IMR-90 (cell line): ENCODE measurements around the gene VARS2. TPM values are rescaled to one million over a fixed set of nuclear protein-coding genes. Genes with fewer than 3 reads are reported as not detected.

Experiments used
- ATAC-seq: fragments of 200-7000 bp; cut with Tn5 transposase; 2 replicates; pipeline ENCODE4 v1.9.1; 2020; ENCODE audit warnings: low read depth, mild to moderate bottlenecking, moderate library complexity
- BruUV-seq: library from RNA; stranded (reverse); fragments of 400-500 nt; replicated peaks from 2 replicates; lab custom pipeline; 2021; lab: Mats Ljungman, UMichigan
- CTCF ChIA-PET: fragments of 300-600 bp; formaldehyde crosslinking; extraction: SDS; loops from one replicate; lab custom pipeline; 2021; ENCODE audit warnings: antibody characterized with exemption; lab: Yijun Ruan, JAX
- POLR2A ChIA-PET: fragments of 300-600 bp; sonication (Branson Sonifier 250); formaldehyde crosslinking; loops from one replicate; lab custom pipeline; 2022; ENCODE audit warnings: antibody characterized with exemption; ENCODE audit not compliant: unreplicated experiment; lab: Charles Lee
- DNase-seq: peaks from one replicate; pipeline ENCODE4 v3.0.0; 2013
- H2AFZ ChIP-seq: replicated peaks from 2 replicates; pipeline ENCODE3; 2013; ENCODE audit warnings: low read length, mild to moderate bottlenecking; ENCODE audit not compliant: poor library complexity
- H2AK5ac ChIP-seq: 2 replicates; pipeline ENCODE4 v1.6.1; 2013; ENCODE audit warnings: low read depth, low read length, inconsistent platforms
- H2AK9ac ChIP-seq: replicated peaks from 2 replicates; pipeline ENCODE3; 2013; ENCODE audit warnings: mild to moderate bottlenecking, low read depth, low read length, moderate library complexity; ENCODE audit not compliant: poor library complexity
- H2BK120ac ChIP-seq: 2 replicates; pipeline ENCODE4 v1.6.1; 2013; ENCODE audit warnings: low read depth, low read length, inconsistent platforms
- H2BK15ac ChIP-seq: 3 replicates; pipeline ENCODE4 v1.6.1; 2013; ENCODE audit warnings: low read depth, low read length, inconsistent platforms
- H2BK20ac ChIP-seq: 2 replicates; pipeline ENCODE4 v1.6.1; 2013; ENCODE audit warnings: low read depth, mild to moderate bottlenecking, inconsistent platforms, low read length, moderate library complexity
- H2BK5ac ChIP-seq: 2 replicates; pipeline ENCODE4 v1.6.1; 2013; ENCODE audit warnings: mild to moderate bottlenecking, low read depth, low read length, inconsistent platforms; ENCODE audit not compliant: poor library complexity, severe bottlenecking
- H3K14ac ChIP-seq: replicated peaks from 2 replicates; pipeline ENCODE4 v1.6.1; 2013; ENCODE audit warnings: low read depth, low read length, inconsistent platforms
- H3K18ac ChIP-seq: 2 replicates; pipeline ENCODE4 v1.6.1; 2013; ENCODE audit warnings: low read depth, low read length, control low read depth
- H3K23ac ChIP-seq: 2 replicates; pipeline ENCODE4 v1.6.1; 2013; ENCODE audit warnings: low read depth, low read length, inconsistent platforms
- H3K27ac ChIP-seq: 2 replicates; pipeline ENCODE4 v1.5.1; 2013; ENCODE audit warnings: mild to moderate bottlenecking, control low read depth, low read length; ENCODE audit not compliant: insufficient read depth
- H3K27me3 ChIP-seq: 2 replicates; pipeline ENCODE4 v1.6.1; 2013; ENCODE audit warnings: low read length; ENCODE audit not compliant: control insufficient read depth, insufficient read depth
- H3K36me3 ChIP-seq: 2 replicates; pipeline ENCODE4 v1.6.1; 2013; ENCODE audit warnings: low read length, mixed read lengths; ENCODE audit not compliant: control insufficient read depth, insufficient read depth
- H3K4ac ChIP-seq: 2 replicates; pipeline ENCODE4 v1.6.1; 2013; ENCODE audit warnings: low read depth, low read length, inconsistent platforms
- H3K4me1 ChIP-seq: 2 replicates; pipeline ENCODE4 v1.6.1; 2013; ENCODE audit warnings: low read length, mixed read lengths; ENCODE audit not compliant: control insufficient read depth, insufficient read depth
- H3K4me2 ChIP-seq: 2 replicates; pipeline ENCODE4 v1.6.1; 2013; ENCODE audit warnings: low read depth, mild to moderate bottlenecking, control low read depth, low read length, moderate library complexity
- H3K4me3 ChIP-seq: 2 replicates; pipeline ENCODE4 v1.5.1; 2013; ENCODE audit warnings: low read depth, mild to moderate bottlenecking, control low read depth, low read length, moderate library complexity; ENCODE audit not compliant: insufficient read depth
- H3K56ac ChIP-seq: 2 replicates; pipeline ENCODE4 v1.6.1; 2013; ENCODE audit warnings: low read length, inconsistent platforms; ENCODE audit not compliant: insufficient read depth; ENCODE audit errors: extremely low read depth
- H3K79me1 ChIP-seq, 2 experiments: 2 replicates each; pipeline ENCODE4 v1.6.1; 2013; ENCODE audit warnings: low read length in 2 of 2, inconsistent platforms in 1 of 2, low read depth in 1 of 2
- H3K9ac ChIP-seq: 2 replicates; pipeline ENCODE4 v1.6.1; 2013; ENCODE audit warnings: low read depth, low read length, control low read depth
- H3K9me1 ChIP-seq: 2 replicates; pipeline ENCODE4 v1.6.1; 2013; ENCODE audit warnings: low read length, inconsistent platforms; ENCODE audit not compliant: insufficient read depth
- H3K9me3 ChIP-seq: 2 replicates; pipeline ENCODE4 v1.6.1; 2013; ENCODE audit warnings: low read length; ENCODE audit not compliant: control insufficient read depth, insufficient read depth
- H4K20me1 ChIP-seq: 2 replicates; pipeline ENCODE4 v1.6.1; 2013; ENCODE audit warnings: low read length, inconsistent platforms; ENCODE audit not compliant: insufficient read depth
- H4K5ac ChIP-seq: 2 replicates; pipeline ENCODE4 v1.6.1; 2013; ENCODE audit warnings: mild to moderate bottlenecking, low read depth, low read length, control low read depth
- H4K8ac ChIP-seq, 2 experiments: 2 replicates each; pipeline ENCODE4 v1.6.1; 2013; ENCODE audit warnings: low read depth in 2 of 2, low read length in 2 of 2, control low read depth in 1 of 2, inconsistent platforms in 1 of 2
- H4K91ac ChIP-seq: 2 replicates; pipeline ENCODE4 v1.6.1; 2013; ENCODE audit warnings: low read depth, low read length, inconsistent platforms; ENCODE audit not compliant: insufficient read depth
- BHLHE40 ChIP-seq: fragments of 150-350 bp; IDR thresholded peaks from 2 replicates; pipeline ENCODE4 v1.6.1; 2016; ENCODE audit warnings: mild to moderate bottlenecking, low read depth, low read length
- FOS ChIP-seq: fragments of 150-350 bp; IDR thresholded peaks from 2 replicates; pipeline ENCODE4 v1.6.1; 2016; ENCODE audit warnings: low read depth, low read length
- MAFK ChIP-seq: IDR thresholded peaks from 2 replicates; pipeline ENCODE4 v1.6.1; 2012; ENCODE audit warnings: low read depth, low read length, improper control_type of control experiment
- MAZ ChIP-seq: IDR thresholded peaks from 2 replicates; pipeline ENCODE4 v1.6.1; 2012; ENCODE audit warnings: low read depth, mild to moderate bottlenecking, low read length, improper control_type of control experiment, moderate library complexity, borderline replicate concordance
- MXI1 ChIP-seq: IDR thresholded peaks from 2 replicates; pipeline ENCODE4 v1.6.1; 2012; ENCODE audit warnings: low read depth, mild to moderate bottlenecking, low read length, moderate library complexity, borderline replicate concordance
- NFE2L2 ChIP-seq: fragments of 150-350 bp; IDR thresholded peaks from 2 replicates; pipeline ENCODE4 v1.6.1; 2016; ENCODE audit warnings: low read depth, mild to moderate bottlenecking, low read length
- POLR2A ChIP-seq: IDR thresholded peaks from 2 replicates; pipeline ENCODE4 v1.6.1; 2012; ENCODE audit warnings: mild to moderate bottlenecking, low read depth, low read length
- RAD21 ChIP-seq: IDR thresholded peaks from 2 replicates; pipeline ENCODE4 v1.6.1; 2012; ENCODE audit warnings: low read length, improper control_type of control experiment
- RCOR1 ChIP-seq: IDR thresholded peaks from 2 replicates; pipeline ENCODE4 v1.6.1; 2012; ENCODE audit warnings: mild to moderate bottlenecking, low read length, improper control_type of control experiment; ENCODE audit not compliant: insufficient replicate concordance
- SMC3 ChIP-seq: fragments of 150-350 bp; IDR thresholded peaks from 2 replicates; pipeline ENCODE4 v1.6.1; 2016; ENCODE audit warnings: low read depth, mild to moderate bottlenecking, antibody characterized with exemption, low read length, moderate library complexity
- WGBS, 2 experiments: methylation state at CpG; one replicate each; pipeline versions ENCODE4 v1.1.5 to v1.1.7; 2013; ENCODE audit warnings: missing lambda C conversion rate in 2 of 2; ENCODE audit not compliant: insufficient read length in 1 of 2; ENCODE audit errors: extremely low coverage in 2 of 2; 5-methylcytosine and 5-hydroxymethylcytosine counted together
- dilution Hi-C: fragments of 300-500 bp; cut with HindIII; formaldehyde crosslinking; loops from one replicate; pipeline ENCODE4 v1.14.3; 2018; ENCODE audit warnings: low sequenced_read_pairs; ENCODE audit not compliant: unreplicated experiment
- in situ Hi-C: fragments of 300-500 bp; cut with MboI; formaldehyde crosslinking; loops from 3 replicates; pipeline ENCODE4 v1.14.3; 2019; ENCODE audit warnings: low sequenced_read_pairs, inconsistent platforms, mixed read lengths
- intact Hi-C: fragments of 100-400 bp; cut with micrococcal nuclease; formaldehyde crosslinking; loops from 2 replicates; pipeline ENCODE4 v1.10.0; 2022
- polyA plus RNA-seq, 3 experiments: library from polyadenylated mRNA; depleted of rRNA; stranded (reverse); fragments of >200 nt; gene quantifications; 2 replicates each; pipeline ENCODE4 v1.2.3, GENCODE V29; 2012; ENCODE audit warnings: low replicate concordance in 1 of 3
- total RNA-seq: library from RNA; depleted of rRNA; stranded (reverse); fragments of >200 nt; gene quantifications from 2 replicates; pipeline ENCODE4 v1.2.3, GENCODE V29; 2012
- TF ChIP-seq, protein P1 (sequence below): conservative IDR thresholded peaks from 2 replicates; pipeline ENCODE4 v1.5.1; 2012; ENCODE audit warnings: mild to moderate bottlenecking, low read depth, low read length, improper control_type of control experiment
- TF ChIP-seq, protein P2 (sequence below): fragments of 150-350 bp; IDR thresholded peaks from 2 replicates; pipeline ENCODE4 v1.6.1; 2017; ENCODE audit warnings: mild to moderate bottlenecking, antibody characterized with exemption, low read length, low read depth

The VARS2 gene
- total and polyA plus RNA-seq, 2 of the 4 experiments (the other 2 are of a cell fraction), result 7.2 to 14.0 TPM

DNA sequence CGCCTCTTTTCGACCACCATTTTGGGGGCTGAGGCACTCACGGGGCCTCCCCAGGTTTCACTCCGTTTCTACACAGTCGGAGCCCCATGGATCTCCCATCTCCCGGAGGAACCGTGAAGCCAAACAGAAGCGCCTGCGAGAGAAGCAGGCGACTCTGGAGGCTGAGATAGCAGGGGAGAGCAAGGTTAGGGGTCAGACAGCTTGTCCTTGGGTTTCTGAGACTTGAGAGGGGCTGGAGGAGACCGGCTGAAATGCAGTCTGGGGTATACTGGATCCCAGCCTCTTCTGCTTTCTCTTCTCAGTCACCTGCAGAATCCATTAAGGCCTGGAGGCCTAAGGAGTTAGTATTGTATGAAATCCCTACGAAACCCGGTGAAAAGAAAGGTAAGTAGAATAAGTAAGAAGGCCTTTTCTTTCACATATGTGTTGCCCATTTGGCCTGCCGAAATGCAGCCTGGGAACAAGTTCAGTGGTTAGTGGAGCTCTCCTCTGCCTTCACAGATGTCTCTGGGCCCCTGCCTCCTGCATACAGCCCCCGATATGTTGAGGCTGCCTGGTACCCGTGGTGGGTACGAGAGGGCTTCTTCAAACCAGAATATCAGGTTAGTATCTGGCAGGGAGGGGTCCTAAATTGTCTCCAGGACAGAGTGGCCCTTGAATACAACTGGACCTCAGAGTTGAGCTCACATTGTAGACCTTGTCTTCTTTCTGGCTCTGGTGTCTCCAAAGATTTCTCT is 984 bp downstream of the VARS2 start:
- Histone ChIP-seq H3K14ac (peak overlapping the region; percentile 97), H3K27ac (peak overlapping the region; percentile 82), H3K18ac (peak overlapping the region; percentile 62; the same call in 1 of the 2 replicates), H3K4ac (peak overlapping the region; percentile 98), H3K4me2 (peak overlapping the region; percentile 91), H4K8ac (peak overlapping the region; percentile 100), H2BK20ac (0 out of 2 replicates have a peak overlapping the region, but pooled peaks have one; percentile 43), H2AFZ (peak overlapping the region; percentile 99), H3K9ac (peak overlapping the region; percentile 90), H2BK120ac (peak overlapping the region; percentile 51), H2AK5ac (peak overlapping the region; percentile 95), H3K9me1 (no peaks in the 10 kb centered on the region), H2BK15ac (peak overlapping the region; percentile 44; the same call in 1 of the 3 replicates), H2AK9ac (peak overlapping the region; percentile 97), H3K4me1 (peaks cover 12% of the 10 kb centered on the region), H4K5ac (peak overlapping the region; percentile 92), H4K20me1 (no peaks in the 10 kb centered on the region), H3K79me1 (peaks cover 5 to 6% of the 10 kb centered on the region in 2 experiments; a peak in 1 of 4 replicates), H3K56ac (peak overlapping the region; percentile 85), H3K9me3 (no peaks in the 10 kb centered on the region), H3K36me3 (peaks cover 26% of the 10 kb centered on the region), H3K27me3 (no peaks in the 10 kb centered on the region), H4K91ac (peak overlapping the region; percentile 90), H3K23ac (peak overlapping the region; percentile 92), H2BK5ac (peak overlapping the region; percentile 84), H3K4me3 (peak overlapping the region; percentile 44; the same call in 1 of the 2 replicates)
- 40% methylated on average over 1 of the region's 17 CpGs; no CpG with 5 or more reads in 1 of the 2 experiments for WGBS, 2 experiments
- ChIA-PET POLR2A (no interaction called here), CTCF (interaction anchor here (1.0 to 3.6 kb wide), 10 partner anchors 11 to 172 kb away, joined by 3 to 31 read pairs (median 10); no protein-coding TSS in a partner anchor)
- dilution Hi-C loops, result no loop called here
- no TSS peak for BruUV-seq
- in situ Hi-C loops, result loop anchor here (5.0 kb wide), 1 partner anchor 162 kb away; no protein-coding TSS in a partner anchor
- ATAC-seq, result no peak
- TF ChIP-seq SMC3, result no peak
- TF ChIP-seq RCOR1, result no peak
- TF ChIP-seq, protein P1, sequence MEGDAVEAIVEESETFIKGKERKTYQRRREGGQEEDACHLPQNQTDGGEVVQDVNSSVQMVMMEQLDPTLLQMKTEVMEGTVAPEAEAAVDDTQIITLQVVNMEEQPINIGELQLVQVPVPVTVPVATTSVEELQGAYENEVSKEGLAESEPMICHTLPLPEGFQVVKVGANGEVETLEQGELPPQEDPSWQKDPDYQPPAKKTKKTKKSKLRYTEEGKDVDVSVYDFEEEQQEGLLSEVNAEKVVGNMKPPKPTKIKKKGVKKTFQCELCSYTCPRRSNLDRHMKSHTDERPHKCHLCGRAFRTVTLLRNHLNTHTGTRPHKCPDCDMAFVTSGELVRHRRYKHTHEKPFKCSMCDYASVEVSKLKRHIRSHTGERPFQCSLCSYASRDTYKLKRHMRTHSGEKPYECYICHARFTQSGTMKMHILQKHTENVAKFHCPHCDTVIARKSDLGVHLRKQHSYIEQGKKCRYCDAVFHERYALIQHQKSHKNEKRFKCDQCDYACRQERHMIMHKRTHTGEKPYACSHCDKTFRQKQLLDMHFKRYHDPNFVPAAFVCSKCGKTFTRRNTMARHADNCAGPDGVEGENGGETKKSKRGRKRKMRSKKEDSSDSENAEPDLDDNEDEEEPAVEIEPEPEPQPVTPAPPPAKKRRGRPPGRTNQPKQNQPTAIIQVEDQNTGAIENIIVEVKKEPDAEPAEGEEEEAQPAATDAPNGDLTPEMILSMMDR, result no peak
- TF ChIP-seq MAZ, result no peak
- TF ChIP-seq POLR2A, result no peak
- no peak for TF ChIP-seq RAD21
- no peak for TF ChIP-seq NFE2L2
- TF ChIP-seq, protein P2, sequence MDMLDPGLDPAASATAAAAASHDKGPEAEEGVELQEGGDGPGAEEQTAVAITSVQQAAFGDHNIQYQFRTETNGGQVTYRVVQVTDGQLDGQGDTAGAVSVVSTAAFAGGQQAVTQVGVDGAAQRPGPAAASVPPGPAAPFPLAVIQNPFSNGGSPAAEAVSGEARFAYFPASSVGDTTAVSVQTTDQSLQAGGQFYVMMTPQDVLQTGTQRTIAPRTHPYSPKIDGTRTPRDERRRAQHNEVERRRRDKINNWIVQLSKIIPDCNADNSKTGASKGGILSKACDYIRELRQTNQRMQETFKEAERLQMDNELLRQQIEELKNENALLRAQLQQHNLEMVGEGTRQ, result no peak
- no peak for TF ChIP-seq BHLHE40
- TF ChIP-seq FOS, result no peak
- TF ChIP-seq MXI1, result no peak
- TF ChIP-seq MAFK, result no peak
- DNase-seq, result no peak
- intact Hi-C loops, result loop anchor here (1.0 to 10.0 kb wide), 4 partner anchors 87 to 280 kb away; no protein-coding TSS in a partner anchor
